ENCODE measurements around the gene C6orf47.

C6orf47 gene

GRCh38 chr6:31659649-31660380 lies 763 bp downstream of the C6orf47 start:
- peak; percentile 55 to 58 for ATAC-seq

GRCh38 chr6:31658983-31659648 lies 1.5 kb downstream of the C6orf47 start:
- ATAC-seq: no peak

- no peak for ATAC-seq
These were observed 2.4 kb downstream of the C6orf47 start for GRCh38 chr6:31658158-31658688.

GRCh38 chr6:31657406-31658157 lies 3.0 kb downstream of the C6orf47 start:
- ATAC-seq: no peak

- ATAC-seq: no peak
These were observed 5.0 kb downstream of the C6orf47 start, which contains the start of gene APOM for GRCh38 chr6:31655349-31656237. APOM (plus strand) TSS chr6:31655894; CDS start chr6:31655967, 73 bp downstream.

- ATAC-seq: no peak
These were observed 5.8 kb downstream of the C6orf47 start for GRCh38 chr6:31654574-31655348.

- ATAC-seq: peak; percentile 68
These were observed 7.5 kb downstream of the C6orf47 start for GRCh38 chr6:31652925-31653724.

GRCh38 chr6:31651602-31652191 lies 8.9 kb downstream of the C6orf47 start:
- peak; percentile 32 to 44 for ATAC-seq

GRCh38 chr6:31645325-31645724 lies 15.3 kb downstream of the C6orf47 start:
- no peak for ATAC-seq

- ATAC-seq: no peak
These were observed 16.6 kb downstream of the C6orf47 start for GRCh38 chr6:31643818-31644454.

GRCh38 chr6:31642798-31643570 lies 17.6 kb downstream of the C6orf47 start:
- ATAC-seq: no peak

GRCh38 chr6:31641370-31641769 lies 19.2 kb downstream of the C6orf47 start:
- no peak for ATAC-seq

GRCh38 chr6:31640612-31641011 lies 20.0 kb downstream of the C6orf47 start:
- no peak for ATAC-seq

- ATAC-seq: peak; percentile 45 to 63
These were observed 21.1 kb downstream of the C6orf47 start for GRCh38 chr6:31639449-31639861.

- ATAC-seq: no peak
These were observed 21.5 kb downstream of the C6orf47 start for GRCh38 chr6:31639043-31639442.

- ATAC-seq: no peak
These were observed 23.6 kb downstream of the C6orf47 start for GRCh38 chr6:31636698-31637596.

- ATAC-seq: no peak
These were observed 25.5 kb downstream of the C6orf47 start for GRCh38 chr6:31634969-31635575.
